NT2/D1 (cell line): Measurements from ENCODE around the gene ACBD5.

Source experiments
- SUZ12 ChIP-seq: IDR thresholded peaks from 2 replicates; pipeline ENCODE4 v1.6.1; 2011; ENCODE audit not compliant: insufficient read length, insufficient read depth; ENCODE audit errors: extremely low read depth
- ZNF274 ChIP-seq: IDR thresholded peaks from 2 replicates; pipeline ENCODE4 v1.6.1; 2011; ENCODE audit warnings: mild to moderate bottlenecking, low read depth, low read length

DNA sequence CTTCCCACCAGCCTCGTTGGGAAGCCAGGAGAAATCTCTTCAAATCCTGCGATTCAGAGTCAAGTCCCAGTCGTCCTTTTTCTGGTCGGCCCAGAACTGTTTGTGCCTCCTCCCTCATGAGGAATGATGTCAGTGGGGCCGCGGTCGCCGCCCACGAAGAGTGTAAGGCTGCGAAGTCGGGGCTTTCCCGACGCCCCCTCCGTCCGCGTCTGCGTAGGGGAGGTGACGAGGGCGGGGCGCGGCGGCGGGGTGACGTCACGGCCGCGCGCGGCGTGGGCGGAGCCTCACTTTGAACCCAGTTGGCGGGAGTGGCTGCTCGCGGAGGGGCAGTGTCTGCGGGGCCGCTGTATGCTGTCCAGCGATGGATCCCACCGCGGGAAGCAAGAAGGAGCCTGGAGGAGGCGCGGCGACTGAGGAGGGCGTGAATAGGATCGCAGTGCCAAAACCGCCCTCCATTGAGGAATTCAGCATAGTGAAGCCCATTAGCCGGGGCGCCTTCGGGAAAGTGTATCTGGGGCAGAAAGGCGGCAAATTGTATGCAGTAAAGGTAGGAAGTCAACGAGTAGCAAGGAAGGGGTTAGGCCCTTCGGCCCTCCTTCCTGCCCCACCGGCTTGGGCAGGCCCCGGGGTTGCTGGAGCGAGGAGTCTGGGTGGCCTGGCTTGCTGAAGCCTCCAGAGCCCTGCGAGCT lies 85.4 kb downstream of the ACBD5 start, which contains the start of gene MASTL:
- TF ChIP-seq SUZ12 (no peak), ZNF274 (no peak)
